IMR-90 (cell line): Measurements from ENCODE around the gene CTSH.

Source experiments
- BHLHE40 ChIP-seq: fragments of 150-350 bp; IDR thresholded peaks from 2 replicates; pipeline ENCODE4 v1.6.1; 2016; ENCODE audit warnings: mild to moderate bottlenecking, low read depth, low read length
- CTCF ChIP-seq: conservative IDR thresholded peaks from 2 replicates; pipeline ENCODE4 v1.5.1; 2012; ENCODE audit warnings: mild to moderate bottlenecking, low read depth, low read length, improper control_type of control experiment
- MAZ ChIP-seq: IDR thresholded peaks from 2 replicates; pipeline ENCODE4 v1.6.1; 2012; ENCODE audit warnings: low read depth, mild to moderate bottlenecking, low read length, improper control_type of control experiment, moderate library complexity, borderline replicate concordance
- MXI1 ChIP-seq: IDR thresholded peaks from 2 replicates; pipeline ENCODE4 v1.6.1; 2012; ENCODE audit warnings: low read depth, mild to moderate bottlenecking, low read length, moderate library complexity, borderline replicate concordance
- POLR2A ChIP-seq: IDR thresholded peaks from 2 replicates; pipeline ENCODE4 v1.6.1; 2012; ENCODE audit warnings: mild to moderate bottlenecking, low read depth, low read length
- SMC3 ChIP-seq: fragments of 150-350 bp; IDR thresholded peaks from 2 replicates; pipeline ENCODE4 v1.6.1; 2016; ENCODE audit warnings: low read depth, mild to moderate bottlenecking, antibody characterized with exemption, low read length, moderate library complexity
- TF ChIP-seq, protein P1 (sequence below): fragments of 150-350 bp; IDR thresholded peaks from 2 replicates; pipeline ENCODE4 v1.6.1; 2017; ENCODE audit warnings: mild to moderate bottlenecking, antibody characterized with exemption, low read length, low read depth
- TF ChIP-seq, protein P2 (sequence below): fragments of 150-350 bp; IDR thresholded peaks from 2 replicates; pipeline ENCODE4 v1.6.1; 2016; ENCODE audit warnings: low read depth, mild to moderate bottlenecking, low read length, moderate library complexity, borderline replicate concordance

GRCh38 chr15:78873793-78874765 lies 70.8 kb downstream of the CTSH start:
- TF ChIP-seq CTCF (no peak), POLR2A (no peak), MXI1 (no peak), MAZ (no peak), SMC3 (no peak), BHLHE40 (no peak)
- TF ChIP-seq, protein P1, sequence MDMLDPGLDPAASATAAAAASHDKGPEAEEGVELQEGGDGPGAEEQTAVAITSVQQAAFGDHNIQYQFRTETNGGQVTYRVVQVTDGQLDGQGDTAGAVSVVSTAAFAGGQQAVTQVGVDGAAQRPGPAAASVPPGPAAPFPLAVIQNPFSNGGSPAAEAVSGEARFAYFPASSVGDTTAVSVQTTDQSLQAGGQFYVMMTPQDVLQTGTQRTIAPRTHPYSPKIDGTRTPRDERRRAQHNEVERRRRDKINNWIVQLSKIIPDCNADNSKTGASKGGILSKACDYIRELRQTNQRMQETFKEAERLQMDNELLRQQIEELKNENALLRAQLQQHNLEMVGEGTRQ, result no peak
- TF ChIP-seq, protein P2, sequence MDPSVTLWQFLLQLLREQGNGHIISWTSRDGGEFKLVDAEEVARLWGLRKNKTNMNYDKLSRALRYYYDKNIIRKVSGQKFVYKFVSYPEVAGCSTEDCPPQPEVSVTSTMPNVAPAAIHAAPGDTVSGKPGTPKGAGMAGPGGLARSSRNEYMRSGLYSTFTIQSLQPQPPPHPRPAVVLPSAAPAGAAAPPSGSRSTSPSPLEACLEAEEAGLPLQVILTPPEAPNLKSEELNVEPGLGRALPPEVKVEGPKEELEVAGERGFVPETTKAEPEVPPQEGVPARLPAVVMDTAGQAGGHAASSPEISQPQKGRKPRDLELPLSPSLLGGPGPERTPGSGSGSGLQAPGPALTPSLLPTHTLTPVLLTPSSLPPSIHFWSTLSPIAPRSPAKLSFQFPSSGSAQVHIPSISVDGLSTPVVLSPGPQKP, result no peak
